Endothelial cell of umbilical vein (primary cell): Measurements from ENCODE around the gene PTPRCAP. TPM values are rescaled to one million over a fixed set of nuclear protein-coding genes. Genes with fewer than 3 reads are reported as not detected.
A peak's percentile ranks its signal among the peaks of the same experiment; 100 is the strongest.

Experiments used
- BruUV-seq: library from RNA; stranded (reverse); fragments of 400-500 nt; replicated peaks from 2 replicates; lab custom pipeline; 2021; lab: Mats Ljungman, UMichigan
- CTCF ChIA-PET: fragments of 300-600, 350-600 bp; sonication (Branson Sonifier 250); formaldehyde crosslinking; loops from one replicate; lab custom pipeline; 2021; ENCODE audit warnings: antibody characterized with exemption, inconsistent platforms; lab: Charles Lee
- POLR2A ChIA-PET: fragments of 300-600, 350-600 bp; sonication (Branson Sonifier 250); formaldehyde crosslinking; loops from one replicate; lab custom pipeline; 2021; ENCODE audit warnings: antibody characterized with exemption, inconsistent platforms; lab: Charles Lee
- DNase-seq: peaks from one replicate; pipeline ENCODE4 v3.0.0-alpha.2; 2011; ENCODE audit warnings: low read depth, low spot score
- FAIRE-seq: peaks from 2 replicates; lab custom pipeline; 2011; peaks lifted over from hg19 to GRCh38; lab: Jason Lieb, UNC
- H2AFZ ChIP-seq: 2 replicates; pipeline ENCODE4 v1.6.0; 2012; ENCODE audit warnings: low read depth, low read length, control low read depth, inconsistent platforms
- H3K27ac ChIP-seq: 2 replicates; pipeline ENCODE4 v1.5.1; 2011; ENCODE audit warnings: low read depth, mild to moderate bottlenecking, control low read depth, low read length, moderate library complexity; ENCODE audit not compliant: insufficient read depth
- H3K27me3 ChIP-seq, 2 experiments: 2 replicates each; pipeline versions ENCODE4 v1.6.0 to v1.6.1; 2011; ENCODE audit warnings: low read length in 2 of 2, mixed read lengths in 1 of 2; ENCODE audit not compliant: control insufficient read depth in 2 of 2, insufficient read depth in 2 of 2
- H3K36me3 ChIP-seq, 2 experiments: 2 replicates in 1 of 2; 3 replicates in 1 of 2; pipeline ENCODE4 v1.5.1; 2011; ENCODE audit warnings: low read length in 2 of 2, mild to moderate bottlenecking in 1 of 2, moderate library complexity in 1 of 2; ENCODE audit not compliant: control insufficient read depth in 2 of 2, insufficient read depth in 2 of 2; ENCODE audit errors: extremely low read depth in 1 of 2
- H3K4me1 ChIP-seq: 3 replicates; pipeline ENCODE4 v1.5.1; 2011; ENCODE audit warnings: mild to moderate bottlenecking, low read length; ENCODE audit not compliant: control insufficient read depth, insufficient read depth; ENCODE audit errors: extremely low read depth
- H3K4me2 ChIP-seq: 2 replicates; pipeline ENCODE4 v1.6.1; 2011; ENCODE audit warnings: low read length, control low read depth, mixed read lengths; ENCODE audit not compliant: insufficient read depth
- H3K4me3 ChIP-seq, 3 experiments: fragments of 200-600 bp in 1 of 3; sonication (generic), shearing (Covaris generic) in 1 of 3; replicated peaks in 1 of 3; 2 replicates each; pipeline ENCODE4 v1.5.1; 2011 to 2016; ENCODE audit warnings: control low read depth in 3 of 3, low read length in 3 of 3, mild to moderate bottlenecking in 2 of 3, inconsistent platforms in 1 of 3, low read depth in 1 of 3, moderate library complexity in 1 of 3; ENCODE audit not compliant: insufficient read depth in 1 of 3
- H3K79me2 ChIP-seq: 2 replicates; pipeline ENCODE4 v1.6.0; 2012; ENCODE audit warnings: low read length, inconsistent platforms; ENCODE audit not compliant: control insufficient read depth, insufficient read depth
- H3K9ac ChIP-seq: replicated peaks from 2 replicates; pipeline ENCODE3; 2011; ENCODE audit warnings: low read length, control low read depth; ENCODE audit not compliant: insufficient read depth; ENCODE audit errors: extremely low read depth
- H3K9me1 ChIP-seq: replicated peaks from 3 replicates; pipeline ENCODE4 v1.6.0; 2011; ENCODE audit warnings: mild to moderate bottlenecking, low read length; ENCODE audit not compliant: control insufficient read depth, insufficient read depth; ENCODE audit errors: extremely low read depth
- H3K9me3 ChIP-seq: replicated peaks from 2 replicates; pipeline ENCODE4 v1.5.1; 2012; ENCODE audit warnings: low read length, inconsistent platforms; ENCODE audit not compliant: control insufficient read depth, insufficient read depth
- H4K20me1 ChIP-seq: replicated peaks from 2 replicates; pipeline ENCODE3; 2011; ENCODE audit warnings: mild to moderate bottlenecking, low read length; ENCODE audit not compliant: control insufficient read depth, insufficient read depth; ENCODE audit errors: extremely low read depth
- EZH2 ChIP-seq: IDR thresholded peaks from 2 replicates; pipeline ENCODE4 v1.6.1; 2012; ENCODE audit warnings: borderline replicate concordance, low read depth, mild to moderate bottlenecking, moderate library complexity, low read length, inconsistent platforms; ENCODE audit not compliant: severe bottlenecking
- FOS ChIP-seq: IDR thresholded peaks from 2 replicates; pipeline ENCODE4 v1.6.1; 2011; ENCODE audit warnings: mild to moderate bottlenecking, low read length, moderate library complexity, borderline replicate concordance; ENCODE audit not compliant: insufficient read depth
- GATA2 ChIP-seq: IDR thresholded peaks from 2 replicates; pipeline ENCODE4 v1.7.0; 2011; ENCODE audit warnings: low read depth, mild to moderate bottlenecking, moderate library complexity, mixed read lengths, low read length; ENCODE audit not compliant: insufficient read length, insufficient read depth
- JUN ChIP-seq: IDR thresholded peaks from 2 replicates; pipeline ENCODE4 v1.6.1; 2011; ENCODE audit warnings: borderline replicate concordance, low read depth; ENCODE audit not compliant: insufficient read length, insufficient read depth
- MYC ChIP-seq: IDR thresholded peaks from one replicate; pipeline ENCODE4 v1.6.1; 2011; ENCODE audit warnings: mild to moderate bottlenecking, low read depth, low read length
- POLR2A ChIP-seq: IDR thresholded peaks from 2 replicates; pipeline ENCODE4 v1.6.1; 2012; ENCODE audit warnings: low read depth, mild to moderate bottlenecking, control low read depth, low read length
- POLR2AphosphoS5 ChIP-seq: IDR thresholded peaks from 2 replicates; pipeline ENCODE4 v1.6.1; 2012; ENCODE audit warnings: low read depth, mild to moderate bottlenecking, control low read depth, low read length, moderate library complexity; ENCODE audit not compliant: insufficient read depth
- dilution Hi-C: fragments of 300-500 bp; cut with MboI; formaldehyde crosslinking; loops from one replicate; pipeline ENCODE4 v1.15.0; 2019; ENCODE audit warnings: low sequenced_read_pairs; ENCODE audit not compliant: extremely low pct_ligation_motif_present
- intact Hi-C: fragments of 100-400 bp; cut with micrococcal nuclease; formaldehyde crosslinking; loops from one replicate; pipeline ENCODE4 v1.10.0; 2022
- polyA plus RNA-seq, 4 experiments: library from polyadenylated mRNA; depleted of rRNA in 3 of 4; stranded (reverse) in 3 of 4; unstranded in 1 of 4; fragments of >200 nt; gene quantifications; 2 replicates each; pipeline versions ENCODE4 v1.2.1 to v1.2.3, GENCODE V29; 2011 to 2012; ENCODE audit warnings: missing spikeins in 1 of 4
- total RNA-seq: library from RNA; stranded (reverse); gene quantifications from 2 replicates; pipeline ENCODE4 v1.2.3, GENCODE V29; 2021
- TF ChIP-seq, protein P1 (sequence below): IDR thresholded peaks from 2 replicates; pipeline ENCODE4 v1.6.1; 2011; ENCODE audit not compliant: insufficient read depth, insufficient read length
- TF ChIP-seq, protein P2 (sequence below), 2 donors: IDR thresholded peaks; 1 replicate in 1 of 2; 2 replicates in 1 of 2; pipeline ENCODE4 v1.5.1; 2011; ENCODE audit warnings: low read length in 2 of 2, mild to moderate bottlenecking in 2 of 2, moderate library complexity in 2 of 2, control low read depth in 1 of 2, inconsistent platforms in 1 of 2, low read depth in 1 of 2; ENCODE audit not compliant: insufficient read depth in 1 of 2; ENCODE audit errors: extremely low read depth in 1 of 2

Gene PTPRCAP
- total and polyA plus RNA-seq, 2 donors (not counting 3 experiments of a cell fraction or from before 2014, with no cell fraction given) = 3.6 TPM; not detected in 1

DNA sequence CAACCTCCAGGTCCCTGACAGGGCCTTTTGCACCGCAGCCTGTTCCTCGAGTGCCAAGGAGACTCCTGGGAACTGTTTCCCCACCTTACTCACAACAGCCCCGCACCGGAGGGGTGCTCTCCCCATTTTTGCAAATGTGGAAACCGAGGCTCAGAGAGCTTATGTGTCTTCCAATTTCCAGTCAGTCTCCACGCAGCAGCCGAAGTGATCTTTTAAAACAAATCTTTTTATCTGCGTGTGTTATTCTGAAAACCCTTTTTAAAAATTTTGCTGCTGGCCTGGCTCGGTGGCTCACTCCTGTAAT, 32.0 kb upstream of the PTPRCAP start:
- Histone ChIP-seq H3K36me3 (no peaks in the 10 kb centered on the region), H3K27me3 (peaks cover 0 to 3% of the 10 kb centered on the region in 2 experiments), H3K4me1 (peaks cover 11% of the 10 kb centered on the region), H3K4me3 (peak overlapping the region in 2 of 3 experiments; percentile 34 to 58), H3K9me3 (no peaks in the 10 kb centered on the region), H3K27ac (peak overlapping the region; percentile 37), H3K9me1 (no peaks in the 10 kb centered on the region), H3K4me2 (peak overlapping the region; percentile 60), H3K9ac (peak overlapping the region; percentile 33), H2AFZ (peak overlapping the region; percentile 72), H4K20me1 (no peaks in the 10 kb centered on the region), H3K79me2 (no peaks in the 10 kb centered on the region)
- TSS peak; percentile 24 for BruUV-seq
- POLR2A ChIA-PET = no interaction called here
- CTCF ChIA-PET = interaction anchor here (1.0 to 2.6 kb wide), 4 partner anchors 18 to 124 kb away, joined by 3 to 26 read pairs (median 6); partner anchors contain the start of gene PPP1CA
- DNase-seq = no peak
- intact Hi-C loops = loop anchor here (1.0 to 5.0 kb wide), 6 partner anchors 14 to 117 kb away; partner anchors contain the start of genes AIP, CDK2AP2, POLD4 and RPS6KB2
- dilution Hi-C loops = no loop called here
- FAIRE-seq = no peak
- TF ChIP-seq MYC (no peak), GATA2 (no peak), POLR2A (no peak), JUN (no peak), POLR2AphosphoS5 (no peak), FOS (no peak), EZH2 (no peak)
- TF ChIP-seq, protein P1, sequence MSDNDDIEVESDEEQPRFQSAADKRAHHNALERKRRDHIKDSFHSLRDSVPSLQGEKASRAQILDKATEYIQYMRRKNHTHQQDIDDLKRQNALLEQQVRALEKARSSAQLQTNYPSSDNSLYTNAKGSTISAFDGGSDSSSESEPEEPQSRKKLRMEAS = no peak
- TF ChIP-seq, protein P2, sequence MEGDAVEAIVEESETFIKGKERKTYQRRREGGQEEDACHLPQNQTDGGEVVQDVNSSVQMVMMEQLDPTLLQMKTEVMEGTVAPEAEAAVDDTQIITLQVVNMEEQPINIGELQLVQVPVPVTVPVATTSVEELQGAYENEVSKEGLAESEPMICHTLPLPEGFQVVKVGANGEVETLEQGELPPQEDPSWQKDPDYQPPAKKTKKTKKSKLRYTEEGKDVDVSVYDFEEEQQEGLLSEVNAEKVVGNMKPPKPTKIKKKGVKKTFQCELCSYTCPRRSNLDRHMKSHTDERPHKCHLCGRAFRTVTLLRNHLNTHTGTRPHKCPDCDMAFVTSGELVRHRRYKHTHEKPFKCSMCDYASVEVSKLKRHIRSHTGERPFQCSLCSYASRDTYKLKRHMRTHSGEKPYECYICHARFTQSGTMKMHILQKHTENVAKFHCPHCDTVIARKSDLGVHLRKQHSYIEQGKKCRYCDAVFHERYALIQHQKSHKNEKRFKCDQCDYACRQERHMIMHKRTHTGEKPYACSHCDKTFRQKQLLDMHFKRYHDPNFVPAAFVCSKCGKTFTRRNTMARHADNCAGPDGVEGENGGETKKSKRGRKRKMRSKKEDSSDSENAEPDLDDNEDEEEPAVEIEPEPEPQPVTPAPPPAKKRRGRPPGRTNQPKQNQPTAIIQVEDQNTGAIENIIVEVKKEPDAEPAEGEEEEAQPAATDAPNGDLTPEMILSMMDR (IDR thresholded peaks at IDR 0.05; ENCODE audit: extremely low read depth in 1 of 2, insufficient read depth in 1 of 2, low read depth in 1 of 2, low read length in 2 of 2) = no peak
